ENCODE results near the gene MITF.

Gene MITF

GRCh38 chr3:69784954-69785514 lies 45.8 kb downstream of the MITF start:
- Histone ChIP-seq H3K79me2 (ENCODE audit: control insufficient read depth, low read length) (no peaks in the 10 kb centered on the region), H3K4me1 (ENCODE audit: control insufficient read depth, low read length) (no peaks in the 10 kb centered on the region), H3K27me3 (ENCODE audit: control insufficient read depth, low read length) (no peaks in the 10 kb centered on the region), H3F3A (ENCODE audit: control insufficient read depth, insufficient read depth) (no peaks in the 10 kb centered on the region), H3K4me2 (ENCODE audit: low read length) (no peak overlapping the region), H3K4me3 (ENCODE audit: low read length) (no peak overlapping the region), H3K36me3 (ENCODE audit: control insufficient read depth, low read length) (no peaks in the 10 kb centered on the region), H3K9me3 (ENCODE audit: control insufficient read depth, insufficient read depth, low read length) (no peaks in the 10 kb centered on the region), H4K20me1 (ENCODE audit: control insufficient read depth, insufficient read depth, low read depth, low read length) (no peaks in the 10 kb centered on the region), H3K9me2 (replicated peaks; ENCODE audit: control insufficient read depth, low read length) (no peaks in the 10 kb centered on the region), H3K27ac (ENCODE audit: low read depth, low read length) (no peak overlapping the region)
- TF ChIP-seq EZH2phosphoT487 (IDR thresholded peaks at IDR 0.05; ENCODE audit: borderline replicate concordance, low read length) (no peak), CTCF (IDR thresholded peaks at IDR 0.05; ENCODE audit: low read depth, low read length, poor library complexity, severe bottlenecking) (no peak)

DNA sequence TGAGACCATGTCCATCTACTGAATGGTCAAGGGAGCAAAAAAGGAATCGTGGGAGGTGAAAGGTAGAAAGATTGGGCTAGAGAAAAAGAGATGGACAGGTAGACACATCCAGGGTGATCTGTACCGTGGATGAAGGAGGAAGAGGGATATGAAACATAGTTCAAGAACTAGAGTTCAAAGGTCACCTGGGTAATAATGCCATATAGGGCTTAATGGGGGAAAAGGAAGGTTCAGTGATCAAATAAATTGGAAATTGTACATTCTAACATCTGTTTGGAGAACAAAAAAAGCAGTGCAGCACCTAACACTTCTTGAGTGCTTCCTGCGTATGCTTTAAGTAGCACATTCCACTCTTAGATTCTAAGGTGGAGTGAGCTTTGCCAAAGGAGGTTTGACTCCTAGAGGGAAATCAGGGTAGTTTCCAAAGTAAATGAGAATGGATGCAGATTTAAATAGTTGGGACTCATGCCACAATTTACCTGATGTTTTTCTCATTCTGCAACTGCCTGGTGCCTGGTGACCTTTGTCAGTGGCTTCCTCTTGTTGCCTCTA lies 46.6 kb downstream of the MITF start:
- no peak overlapping the region for H3K27ac ChIP-seq (ENCODE audit: low read depth, low read length)
- H3K4me3 ChIP-seq (ENCODE audit: low read length): no peak overlapping the region
- no peaks in the 10 kb centered on the region for H4K20me1 ChIP-seq (ENCODE audit: control insufficient read depth, insufficient read depth, low read depth, low read length)
- no peak overlapping the region for H3K4me2 ChIP-seq (ENCODE audit: low read length)
- H3K9me2 ChIP-seq (replicated peaks; ENCODE audit: control insufficient read depth, low read length): no peaks in the 10 kb centered on the region
- H3K79me2 ChIP-seq (ENCODE audit: control insufficient read depth, low read length): no peaks in the 10 kb centered on the region
- no peaks in the 10 kb centered on the region for H3K4me1 ChIP-seq (ENCODE audit: control insufficient read depth, low read length)
- H3K9me3 ChIP-seq (ENCODE audit: control insufficient read depth, insufficient read depth, low read length): no peaks in the 10 kb centered on the region
- no peaks in the 10 kb centered on the region for H3K27me3 ChIP-seq (ENCODE audit: control insufficient read depth, low read length)
- TF ChIP-seq CTCF (IDR thresholded peaks at IDR 0.05; ENCODE audit: low read depth, low read length, poor library complexity, severe bottlenecking): no peak
- TF ChIP-seq EZH2phosphoT487 (IDR thresholded peaks at IDR 0.05; ENCODE audit: borderline replicate concordance, low read length): no peak
- no peaks in the 10 kb centered on the region for H3F3A ChIP-seq (ENCODE audit: control insufficient read depth, insufficient read depth)
- no peaks in the 10 kb centered on the region for H3K36me3 ChIP-seq (ENCODE audit: control insufficient read depth, low read length)

- Histone ChIP-seq H3K4me3 (ENCODE audit: low read length) (no peak overlapping the region), H3K4me2 (ENCODE audit: low read length) (no peak overlapping the region), H4K20me1 (ENCODE audit: control insufficient read depth, insufficient read depth, low read depth, low read length) (no peaks in the 10 kb centered on the region), H3K9me3 (ENCODE audit: control insufficient read depth, insufficient read depth, low read length) (no peaks in the 10 kb centered on the region), H3K4me1 (ENCODE audit: control insufficient read depth, low read length) (no peaks in the 10 kb centered on the region), H3K27me3 (ENCODE audit: control insufficient read depth, low read length) (no peaks in the 10 kb centered on the region), H3F3A (ENCODE audit: control insufficient read depth, insufficient read depth) (no peaks in the 10 kb centered on the region), H3K36me3 (ENCODE audit: control insufficient read depth, low read length) (no peaks in the 10 kb centered on the region), H3K27ac (ENCODE audit: low read depth, low read length) (no peak overlapping the region), H3K9me2 (replicated peaks; ENCODE audit: control insufficient read depth, low read length) (no peaks in the 10 kb centered on the region), H3K79me2 (ENCODE audit: control insufficient read depth, low read length) (no peaks in the 10 kb centered on the region)
- no peak for TF ChIP-seq EZH2phosphoT487 (IDR thresholded peaks at IDR 0.05; ENCODE audit: borderline replicate concordance, low read length)
- TF ChIP-seq CTCF (IDR thresholded peaks at IDR 0.05; ENCODE audit: low read depth, low read length, poor library complexity, severe bottlenecking): no peak
Measured at GRCh38 chr3:69786854-69787253, 47.6 kb downstream of the MITF start.
